ENCODE results near the gene SEMG1. TPM values are rescaled to one million over a fixed set of nuclear protein-coding genes. Genes with fewer than 3 reads are reported as not detected.

Gene SEMG1, protein sequence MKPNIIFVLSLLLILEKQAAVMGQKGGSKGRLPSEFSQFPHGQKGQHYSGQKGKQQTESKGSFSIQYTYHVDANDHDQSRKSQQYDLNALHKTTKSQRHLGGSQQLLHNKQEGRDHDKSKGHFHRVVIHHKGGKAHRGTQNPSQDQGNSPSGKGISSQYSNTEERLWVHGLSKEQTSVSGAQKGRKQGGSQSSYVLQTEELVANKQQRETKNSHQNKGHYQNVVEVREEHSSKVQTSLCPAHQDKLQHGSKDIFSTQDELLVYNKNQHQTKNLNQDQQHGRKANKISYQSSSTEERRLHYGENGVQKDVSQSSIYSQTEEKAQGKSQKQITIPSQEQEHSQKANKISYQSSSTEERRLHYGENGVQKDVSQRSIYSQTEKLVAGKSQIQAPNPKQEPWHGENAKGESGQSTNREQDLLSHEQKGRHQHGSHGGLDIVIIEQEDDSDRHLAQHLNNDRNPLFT
- not detected for total RNA-seq
- polyA plus RNA-seq, result under 1 TPM in 1 of 3 donors, not detected in 2; 0.26 TPM

DNA sequence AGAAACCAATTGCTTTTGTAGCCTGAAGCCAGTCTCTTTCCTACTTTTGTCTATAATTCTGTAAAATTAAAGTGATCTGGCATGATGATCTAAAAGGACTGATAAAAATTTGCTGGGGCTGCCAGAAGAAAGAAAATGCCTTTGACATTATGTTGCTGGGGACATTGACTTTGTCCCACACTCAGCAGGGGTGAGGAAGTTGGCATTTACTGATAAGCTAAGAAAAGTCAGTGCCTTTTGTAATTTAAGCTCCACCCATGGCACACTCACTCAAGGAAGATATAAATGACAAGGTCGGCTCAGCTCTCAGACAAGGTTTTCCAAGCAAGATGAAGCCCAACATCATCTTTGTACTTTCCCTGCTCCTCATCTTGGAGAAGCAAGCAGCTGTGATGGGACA is at the start of gene SEMG1:
TSS of gene SEMG1 (plus strand) at position 309 of the 400 bp plus-strand sequence. CDS start at position 330, 21 bp downstream.
- no peak for DNase-seq
- TF ChIP-seq POLR2A (IDR thresholded peaks at IDR 0.05) (no peak), CTCF (IDR thresholded peaks at IDR 0.05) (no peak), EP300 (IDR thresholded peaks at IDR 0.05) (no peak), POLR2AphosphoS5 (IDR thresholded peaks at IDR 0.05) (no peak)
- Histone ChIP-seq H3K36me3 (no peaks in the 10 kb centered on the region), H3K9me3 (peaks cover 0 to 10% (median 0%) of the 10 kb centered on the region in 4 donors), H3K4me1 (no peaks in the 10 kb centered on the region), H3K27me3 (no peaks in the 10 kb centered on the region), H3K4me3 (no peak within 1 kb of the TSS), H3K27ac (no peak within 1 kb of the TSS)
- intact Hi-C loops (cut with DNase I), result no loop called here
- WGBS, 2 donors, result 16 to 23% methylated on average over 1 of the region's 1 CpG

GRCh38 chr20:45157962-45158361 is 48.9 kb upstream of the SEMG1 start:
- Histone ChIP-seq H3K4me1 (peaks cover 0 to 13% (median 12%) of the 10 kb centered on the region in 4 donors), H3K27ac (no peak overlapping the region), H3K27me3 (no peaks in the 10 kb centered on the region), H3K9me3 (peaks cover 0 to 6% (median under 1%) of the 10 kb centered on the region in 4 donors), H3K36me3 (no peaks in the 10 kb centered on the region), H3K4me3 (no peak overlapping the region)
- TF ChIP-seq POLR2AphosphoS5 (IDR thresholded peaks at IDR 0.05) (no peak), POLR2A (IDR thresholded peaks at IDR 0.05) (no peak), EP300 (IDR thresholded peaks at IDR 0.05) (no peak), CTCF (IDR thresholded peaks at IDR 0.05) (no peak)
- intact Hi-C loops (cut with DNase I), result no loop called here
- no peak for DNase-seq
- WGBS, 2 donors, result 6 to 32% methylated on average over 1 of the region's 1 CpG

GRCh38 chr20:45163083-45163803 is 43.6 kb upstream of the SEMG1 start:
- TF ChIP-seq EP300 (IDR thresholded peaks at IDR 0.05), result no peak
- no peak for TF ChIP-seq CTCF (IDR thresholded peaks at IDR 0.05)
- TF ChIP-seq POLR2AphosphoS5 (IDR thresholded peaks at IDR 0.05), result no peak
- TF ChIP-seq POLR2A (IDR thresholded peaks at IDR 0.05), result no peak
- intact Hi-C loops (cut with DNase I), result no loop called here
- WGBS, 2 donors, result 24 to 47% methylated on average over 1 of the region's 1 CpG
- DNase-seq, result no peak
- H3K36me3 ChIP-seq, result no peaks in the 10 kb centered on the region
- no peak overlapping the region for H3K27ac ChIP-seq
- H3K4me1 ChIP-seq, result peaks cover 0 to 4% (median 3%) of the 10 kb centered on the region in 4 donors
- no peak overlapping the region for H3K4me3 ChIP-seq
- no peaks in the 10 kb centered on the region for H3K27me3 ChIP-seq
- H3K9me3 ChIP-seq, result peaks cover 0 to 6% (median 2%) of the 10 kb centered on the region in 4 donors

DNA sequence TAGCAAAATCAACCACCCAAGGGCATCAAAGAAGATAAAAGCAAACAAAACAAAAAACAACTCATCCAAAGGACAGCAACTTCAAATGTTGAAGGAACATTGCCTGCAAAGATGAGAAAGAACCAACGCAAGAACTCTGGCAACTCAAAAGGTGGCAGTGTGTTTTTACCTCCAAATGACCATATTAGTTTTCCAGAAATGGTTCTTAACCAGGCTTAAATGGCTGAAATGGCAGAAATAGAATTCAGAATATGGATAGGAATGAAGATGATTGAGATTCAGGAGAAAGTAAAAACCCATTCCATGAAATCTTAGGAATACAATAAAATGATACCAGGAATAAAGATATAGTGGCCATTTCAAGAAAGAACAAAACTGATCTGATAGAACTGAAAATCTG is 41.9 kb upstream of the SEMG1 start:
- Histone ChIP-seq H3K27me3 (no peaks in the 10 kb centered on the region), H3K4me3 (no peak overlapping the region), H3K4me1 (no peaks in the 10 kb centered on the region), H3K9me3 (peaks cover 0 to 4% (median 2%) of the 10 kb centered on the region in 4 donors), H3K27ac (no peak overlapping the region), H3K36me3 (no peaks in the 10 kb centered on the region)
- DNase-seq, result no peak
- intact Hi-C loops (cut with DNase I), result no loop called here
- TF ChIP-seq POLR2A (IDR thresholded peaks at IDR 0.05) (no peak), POLR2AphosphoS5 (IDR thresholded peaks at IDR 0.05) (no peak), EP300 (IDR thresholded peaks at IDR 0.05) (no peak), CTCF (IDR thresholded peaks at IDR 0.05) (no peak)
- 89 to 96% methylated on average over 1 of the region's 1 CpG for WGBS, 2 donors

Data from sigmoid colon (tissue), 7 donors.